ENCODE results near the gene TOMM40.

DNA sequence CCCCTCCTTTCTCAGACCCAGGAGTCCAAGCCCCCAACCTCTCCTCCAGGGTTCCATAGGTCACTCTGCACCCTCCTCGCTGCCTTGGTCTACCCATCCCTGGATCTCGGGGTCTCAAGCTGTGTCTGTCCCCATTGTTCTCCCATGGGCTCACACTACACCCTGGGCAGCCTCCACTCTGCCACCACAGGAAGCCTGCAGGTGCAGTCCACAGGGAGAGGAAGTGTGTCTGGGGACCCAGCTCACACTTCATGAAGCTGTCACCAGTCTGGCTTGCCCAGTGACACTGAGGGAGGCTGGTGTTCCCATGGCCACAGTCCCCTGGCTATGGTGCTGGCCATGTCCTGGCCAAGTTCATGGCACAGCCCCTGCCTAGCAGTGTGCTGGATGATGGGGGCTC lies 39.6 kb upstream of the TOMM40 start:
- TF ChIP-seq, protein P1, sequence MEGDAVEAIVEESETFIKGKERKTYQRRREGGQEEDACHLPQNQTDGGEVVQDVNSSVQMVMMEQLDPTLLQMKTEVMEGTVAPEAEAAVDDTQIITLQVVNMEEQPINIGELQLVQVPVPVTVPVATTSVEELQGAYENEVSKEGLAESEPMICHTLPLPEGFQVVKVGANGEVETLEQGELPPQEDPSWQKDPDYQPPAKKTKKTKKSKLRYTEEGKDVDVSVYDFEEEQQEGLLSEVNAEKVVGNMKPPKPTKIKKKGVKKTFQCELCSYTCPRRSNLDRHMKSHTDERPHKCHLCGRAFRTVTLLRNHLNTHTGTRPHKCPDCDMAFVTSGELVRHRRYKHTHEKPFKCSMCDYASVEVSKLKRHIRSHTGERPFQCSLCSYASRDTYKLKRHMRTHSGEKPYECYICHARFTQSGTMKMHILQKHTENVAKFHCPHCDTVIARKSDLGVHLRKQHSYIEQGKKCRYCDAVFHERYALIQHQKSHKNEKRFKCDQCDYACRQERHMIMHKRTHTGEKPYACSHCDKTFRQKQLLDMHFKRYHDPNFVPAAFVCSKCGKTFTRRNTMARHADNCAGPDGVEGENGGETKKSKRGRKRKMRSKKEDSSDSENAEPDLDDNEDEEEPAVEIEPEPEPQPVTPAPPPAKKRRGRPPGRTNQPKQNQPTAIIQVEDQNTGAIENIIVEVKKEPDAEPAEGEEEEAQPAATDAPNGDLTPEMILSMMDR (conservative IDR thresholded peaks at IDR 0.05; ENCODE audit: low read length) = no peak
- no peak for TF ChIP-seq EZH2phosphoT487 (IDR thresholded peaks at IDR 0.05; ENCODE audit: borderline replicate concordance, low read depth, low read length)

Measured in OCI-LY7 (cell line).